ENCODE data around the gene WDR31. TPM values are rescaled to one million over a fixed set of nuclear protein-coding genes. Genes with fewer than 3 reads are reported as not detected.

The WDR31 gene
- total RNA-seq, 2 experiments from 2014 or later, result 1.9 to 2.6 TPM

- POLR2A ChIA-PET, result interaction anchor here (0.5 to 1.4 kb wide), 2 partner anchors 50 to 79 kb away, joined by 4 to 5 read pairs; no protein-coding TSS in a partner anchor
- CTCF ChIA-PET, result no interaction called here
Measured at GRCh38 chr9:113269871-113270270, 70.2 kb downstream of the WDR31 start.

- ChIA-PET POLR2A (interaction anchor here (1.4 kb wide), 1 partner anchor 49 kb away, joined by 5 read pairs; no protein-coding TSS in a partner anchor), CTCF (no interaction called here)
Measured at GRCh38 chr9:113269355-113269754, 70.7 kb downstream of the WDR31 start.

- CTCF ChIA-PET, result no interaction called here
- POLR2A ChIA-PET, result no interaction called here
Measured at GRCh38 chr9:113267911-113268566, 72.0 kb downstream of the WDR31 start.

- CTCF ChIA-PET, result interaction anchor here (0.7 kb wide), 1 partner anchor 11 kb away, joined by 3 read pairs; no protein-coding TSS in a partner anchor
- POLR2A ChIA-PET, result interaction anchor here (0.6 kb wide), 1 partner anchor 1090 kb away, joined by 3 read pairs; no protein-coding TSS in a partner anchor
Measured at GRCh38 chr9:113266174-113266573, 73.9 kb downstream of the WDR31 start.

Other genes starting within 250 kb of the WDR31 start
- 1 to 10 TPM; 4.2 to 5.2 TPM for gene SLC31A2, start 189.3 kb downstream of the WDR31 start, total RNA-seq
- gene FKBP15, start 119.0 kb downstream of the WDR31 start, total RNA-seq, result 10 to 100 TPM; 32.6 to 32.8 TPM
- gene SLC31A1, start 118.7 kb downstream of the WDR31 start, total RNA-seq, result 10 to 100 TPM; 16.0 to 16.5 TPM
- 10 to 100 TPM; 44.5 to 50.0 TPM for gene CDC26, start 64.7 kb downstream of the WDR31 start, total RNA-seq
- 10 to 100 TPM; 68.8 to 72.4 TPM for gene PRPF4, start 64.6 kb downstream of the WDR31 start, total RNA-seq
- gene RNF183, start 36.9 kb downstream of the WDR31 start, total RNA-seq, result not detected
- 1 to 10 TPM; 5.0 to 6.1 TPM for gene BSPRY, start 9.3 kb upstream of the WDR31 start, total RNA-seq
- gene HDHD3, start 36.7 kb upstream of the WDR31 start, total RNA-seq, result 10 to 100 TPM; 13.5 to 13.8 TPM
- gene ALAD, start 61.0 kb upstream of the WDR31 start, total RNA-seq, result 10 to 100 TPM; 18.2 to 20.1 TPM
- 10 to 100 TPM; 83.4 to 87.1 TPM for gene POLE3, start 70.4 kb upstream of the WDR31 start, total RNA-seq
- gene C9orf43, start 70.5 kb upstream of the WDR31 start, total RNA-seq, result under 1 TPM; 0.67 to 0.91 TPM
- gene RGS3, start 123.5 kb upstream of the WDR31 start, total RNA-seq, result 100 to 1,000 TPM; 116 to 122 TPM

Measured in activated CD8-positive, alpha-beta memory T cell treated with anti-CD3 and anti-CD28 coated beads for 36 hours (primary cell).